Activated T-cell treated with anti-CD3 and anti-CD28 coated beads, Interleukin-2, amount 50 U/mL, for 48 hours (primary cell): ENCODE measurements around the gene CTIF.

Experiments used
- DNase-seq, 2 experiments: peaks; one replicate each; pipeline ENCODE4 v3.0.0-alpha.2; 2020

CTIF gene

DNA sequence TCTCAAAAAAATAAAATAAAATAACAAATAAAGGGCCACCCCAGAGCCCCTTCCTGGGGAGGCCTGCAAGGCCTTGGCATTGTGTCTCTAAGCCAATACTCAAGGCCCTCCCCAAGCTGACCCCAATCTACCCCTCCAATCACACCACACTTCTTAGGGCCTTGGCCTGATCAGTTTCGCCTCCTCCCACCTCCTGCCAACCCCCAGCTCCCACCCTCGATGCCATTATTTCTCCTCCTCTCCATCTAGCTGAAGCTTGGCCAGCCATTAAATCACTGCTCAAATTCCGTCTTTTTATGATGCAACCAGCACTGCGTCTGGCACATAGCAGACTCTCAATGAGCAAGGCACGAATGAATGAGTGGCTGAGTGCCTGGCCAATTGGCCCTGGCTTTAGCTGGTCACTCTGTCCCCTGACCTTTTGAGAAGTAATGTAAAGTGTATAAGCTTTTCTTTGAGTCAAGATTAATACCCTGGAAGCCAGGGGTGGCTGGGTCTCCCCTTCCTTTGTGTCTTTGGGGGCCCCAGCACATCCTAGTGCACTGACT is 356.0 kb downstream of the CTIF start:
- no peak for DNase-seq

DNA sequence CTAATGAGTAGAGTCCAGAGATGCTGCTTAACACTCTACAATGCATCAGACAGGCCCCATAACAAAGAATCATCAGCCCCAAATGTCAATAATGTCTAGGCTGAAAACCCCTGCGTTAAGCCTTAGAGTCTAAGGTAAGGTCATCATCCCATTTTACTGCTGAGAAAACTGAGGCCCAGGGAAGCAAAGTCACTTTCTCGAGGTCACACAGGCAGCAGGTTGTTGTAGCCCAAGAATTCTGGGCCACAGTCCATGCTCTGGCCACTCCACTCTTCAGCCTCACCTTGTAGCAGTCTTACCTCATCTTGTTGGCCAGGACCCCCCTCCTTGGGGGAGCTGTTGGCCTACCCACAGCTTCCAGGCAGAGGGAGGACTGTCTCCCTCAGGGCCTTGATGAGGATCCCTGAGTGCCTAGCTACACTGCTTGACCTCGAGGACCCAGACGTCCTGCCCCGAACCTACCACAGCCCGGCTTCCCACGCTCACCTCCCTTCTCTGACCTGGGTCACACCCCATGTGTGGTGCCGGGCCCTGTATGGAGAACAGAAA is 357.6 kb downstream of the CTIF start:
- no peak for DNase-seq

DNA sequence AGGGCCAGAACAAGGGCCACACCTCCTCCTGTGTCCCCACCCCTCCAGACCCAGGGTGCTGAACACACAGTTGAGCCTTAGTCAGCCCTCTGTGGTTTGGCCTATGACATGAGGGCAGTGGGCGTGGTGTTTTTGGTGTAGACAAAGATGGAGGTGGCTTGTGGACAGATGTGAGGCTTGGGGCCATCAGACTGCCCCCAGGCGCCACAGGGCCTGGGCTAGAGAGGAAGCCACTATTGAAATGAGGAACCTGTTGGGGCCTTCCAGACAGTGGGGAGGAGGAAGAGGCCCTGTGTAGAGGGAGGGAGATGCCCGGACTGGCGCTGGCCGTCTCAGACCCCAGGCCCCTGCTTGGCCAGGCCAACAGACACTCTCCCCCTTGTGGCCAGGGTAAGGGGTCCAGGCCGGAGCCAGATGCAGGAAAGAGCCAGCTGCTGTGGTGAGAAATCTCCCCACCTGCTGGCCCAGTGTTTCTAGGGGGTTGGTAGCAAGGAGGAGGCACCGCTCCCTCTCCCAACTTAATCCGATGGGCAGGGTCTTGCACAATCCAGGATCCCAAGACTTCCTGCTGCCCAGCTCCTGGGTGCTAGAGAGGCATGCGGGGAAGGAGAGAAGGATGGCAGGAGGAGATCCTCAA is 358.2 kb downstream of the CTIF start:
- DNase-seq = peak; percentile 38 to 48

DNA sequence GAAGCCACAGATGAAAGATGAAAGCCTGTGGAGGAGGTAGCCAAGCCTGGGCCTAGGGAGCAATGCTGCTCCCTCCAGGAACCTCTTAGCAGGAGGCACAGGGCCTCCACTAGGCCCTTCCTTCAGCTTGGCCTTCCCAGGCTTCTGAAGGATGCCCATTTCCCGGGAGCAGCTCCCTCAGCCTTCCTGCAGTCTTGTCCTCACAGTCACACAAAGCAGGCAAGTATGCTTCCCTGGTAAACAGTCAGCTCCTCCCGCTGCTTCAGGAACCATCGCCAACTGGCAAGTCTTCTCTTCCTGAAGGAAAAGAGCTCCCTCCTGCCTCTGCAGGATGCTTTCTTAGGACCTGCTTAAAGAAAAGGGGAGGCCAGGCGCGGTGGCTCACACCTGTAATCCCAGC is 358.7 kb downstream of the CTIF start:
- DNase-seq = no peak

DNA sequence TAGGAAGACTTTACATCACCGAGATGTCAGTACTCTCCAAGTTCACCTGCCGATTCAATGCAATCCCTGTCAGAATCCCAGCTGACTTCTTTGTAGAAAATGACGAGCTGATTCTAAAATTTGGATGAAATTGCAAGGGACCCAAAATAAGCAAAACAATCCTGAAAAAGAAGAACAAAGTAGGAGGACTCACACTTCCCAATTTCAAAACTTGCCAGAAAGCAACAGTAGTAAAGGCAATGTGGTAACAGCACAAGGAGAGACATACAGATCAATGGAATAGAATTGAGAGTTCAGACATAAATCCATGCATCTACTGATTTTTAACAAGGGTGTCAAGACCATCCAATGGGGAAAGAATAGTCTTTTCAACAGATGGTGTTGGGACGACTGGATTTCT is 359.7 kb downstream of the CTIF start:
- DNase-seq = no peak

DNA sequence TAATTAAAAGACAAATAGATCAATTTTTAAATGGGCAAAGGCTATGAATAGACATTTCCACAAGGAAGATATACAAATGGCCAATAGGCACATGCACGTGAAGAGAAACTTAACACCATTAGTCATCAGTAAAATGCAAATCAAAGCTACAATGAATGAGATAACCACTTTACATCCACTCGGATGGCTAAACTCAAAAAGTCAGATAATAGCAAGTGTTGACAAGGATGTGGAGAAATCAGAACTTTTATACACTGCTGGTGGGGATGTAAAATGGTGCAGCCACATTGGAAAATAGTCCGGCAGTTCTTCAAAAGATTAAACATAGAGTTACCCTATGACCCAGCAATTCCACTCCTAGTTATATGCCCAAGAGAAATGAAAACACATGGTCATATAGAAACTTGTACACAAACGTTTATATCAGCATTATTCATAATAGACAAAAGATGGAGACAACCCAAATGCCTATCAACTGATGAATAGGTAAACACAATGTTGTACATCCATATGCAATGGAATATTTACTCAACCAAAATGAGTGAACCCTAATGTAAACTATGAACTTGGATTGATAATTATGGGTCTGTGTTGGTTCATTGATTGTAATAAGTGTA is 360.8 kb downstream of the CTIF start:
- DNase-seq = no peak

DNA sequence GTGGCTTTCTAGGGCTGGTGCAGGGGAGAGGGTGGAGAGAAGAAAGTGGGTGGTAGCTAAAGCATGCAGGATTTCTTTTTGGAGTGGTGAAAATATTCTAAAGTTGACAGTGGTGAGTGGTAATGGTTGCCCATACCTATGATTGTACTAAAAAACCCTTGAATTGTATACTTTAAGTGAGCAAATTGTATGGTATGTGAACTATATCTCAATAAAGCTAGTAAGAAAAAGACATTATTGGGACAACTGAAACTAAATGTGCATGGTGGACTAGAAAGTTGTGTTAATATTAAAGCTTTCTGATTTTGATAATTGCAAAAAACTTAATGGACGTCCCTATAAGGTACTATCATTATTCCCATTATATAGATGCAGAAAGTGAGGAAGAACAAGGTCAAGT is 361.6 kb downstream of the CTIF start:
- no peak for DNase-seq

DNA sequence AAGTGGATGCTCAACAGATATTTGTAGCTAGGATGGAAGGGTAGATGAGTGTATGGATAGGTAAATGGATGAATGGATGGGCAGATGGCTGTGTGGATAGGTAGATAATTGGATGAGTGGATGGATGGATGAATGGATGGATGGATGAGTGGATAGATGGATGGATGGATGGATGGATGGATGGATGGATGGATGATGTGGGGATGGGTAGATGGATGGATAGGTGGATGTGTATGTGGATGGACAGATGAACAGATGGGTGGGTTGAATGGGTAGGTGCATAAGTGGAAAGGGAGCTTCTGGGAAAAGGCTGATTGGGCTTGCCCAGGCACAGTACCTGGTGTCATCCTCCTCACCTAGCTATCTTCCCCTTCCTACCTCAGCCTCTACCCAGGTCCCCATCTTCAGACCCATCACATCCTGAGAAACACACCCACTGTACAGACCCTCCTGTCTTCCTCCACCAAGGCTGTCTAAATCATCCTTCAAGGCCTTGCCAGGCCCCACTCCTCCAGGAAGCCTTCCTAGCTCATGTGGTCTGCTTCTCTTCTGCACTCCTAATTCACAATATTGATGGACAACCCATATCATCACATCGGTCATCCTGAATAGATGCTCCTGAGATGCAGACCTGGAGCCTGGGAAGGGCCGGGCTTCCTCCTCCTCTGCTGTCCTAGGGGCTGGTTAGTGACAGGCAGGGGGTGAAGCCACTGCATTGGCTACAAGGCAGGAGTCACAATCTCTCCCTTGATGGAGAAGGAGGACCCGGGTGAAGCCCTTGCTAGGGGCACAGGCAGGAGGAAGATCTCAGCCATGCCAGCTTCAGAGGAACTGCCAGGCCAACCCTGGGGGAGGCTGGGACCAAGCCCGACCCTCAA is 362.6 kb downstream of the CTIF start:
- DNase-seq = no peak

DNA sequence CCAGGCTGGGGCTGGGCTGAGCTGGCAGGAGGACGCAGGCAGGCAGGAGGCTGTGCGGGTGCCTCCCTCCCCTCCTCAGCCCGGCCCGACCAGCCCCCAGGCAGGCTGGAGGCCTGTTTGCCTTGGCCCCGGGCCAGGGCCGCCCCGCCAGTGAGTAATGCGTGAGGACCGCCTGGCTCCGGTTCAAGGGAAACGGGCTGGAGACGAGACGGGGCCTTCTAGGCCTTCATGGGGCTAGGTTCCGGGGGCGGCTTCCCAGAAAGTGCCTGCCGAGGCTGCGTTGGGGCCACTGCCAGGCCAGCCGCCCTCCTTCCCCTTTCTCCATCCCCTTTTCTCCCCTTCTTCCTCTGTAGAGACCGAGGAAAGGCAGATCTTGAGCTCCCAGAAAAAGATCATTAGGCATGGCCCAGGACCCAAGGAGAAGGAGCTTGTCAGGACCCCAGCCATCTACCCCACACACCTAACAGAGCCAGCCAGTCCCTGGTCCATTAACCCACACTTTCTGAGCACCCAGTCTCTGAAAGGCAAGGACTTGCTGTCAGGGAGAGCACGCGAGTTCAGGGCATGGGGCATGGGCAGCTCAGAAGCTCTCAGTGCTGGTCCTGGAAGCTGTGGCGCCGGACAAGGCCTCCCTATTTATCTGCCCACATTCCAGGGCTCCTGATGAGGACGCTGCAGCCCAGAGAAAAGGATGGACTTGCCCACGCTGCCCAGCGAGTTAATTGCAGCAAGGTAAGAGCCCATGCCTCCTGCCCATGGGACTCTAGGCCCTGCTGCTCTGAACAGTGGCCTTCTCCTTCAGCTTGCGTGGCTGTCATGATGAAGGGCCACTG is 363.4 kb downstream of the CTIF start:
- DNase-seq = no peak

DNA sequence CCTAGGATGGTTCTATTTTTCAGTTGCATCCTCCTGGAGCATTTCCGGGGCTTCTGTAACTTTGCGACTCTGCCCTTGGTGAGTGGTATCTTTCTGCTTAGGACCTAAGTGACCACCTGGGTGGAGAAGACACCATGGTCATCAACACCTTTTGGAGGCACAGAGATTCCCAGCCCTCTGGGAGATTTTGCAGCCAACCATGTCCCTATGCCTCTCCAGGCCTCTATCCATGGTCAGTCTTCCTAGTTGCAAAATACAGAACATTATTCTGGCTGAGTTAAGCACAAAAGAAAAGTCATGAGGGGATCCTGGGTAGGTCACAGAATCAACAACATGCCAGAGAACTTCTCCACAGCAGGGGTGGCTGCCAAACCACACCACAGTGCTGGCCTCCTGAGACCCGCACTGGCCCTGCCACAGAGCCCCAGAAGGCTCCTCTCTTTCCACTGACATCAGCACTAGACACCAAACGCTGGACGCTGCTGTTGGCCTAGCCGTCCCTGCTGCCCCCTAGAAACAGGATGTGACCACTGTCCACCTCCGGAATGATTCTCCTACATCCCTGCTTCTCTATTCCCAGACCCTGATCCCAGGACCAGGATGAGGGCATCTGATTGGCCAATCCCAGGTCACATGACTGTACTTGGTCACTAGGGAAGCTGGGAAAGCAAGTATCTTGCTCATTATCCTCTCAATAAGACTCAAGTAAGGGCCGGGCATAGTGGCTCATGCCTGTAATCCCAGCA is 364.2 kb downstream of the CTIF start:
- no peak for DNase-seq

DNA sequence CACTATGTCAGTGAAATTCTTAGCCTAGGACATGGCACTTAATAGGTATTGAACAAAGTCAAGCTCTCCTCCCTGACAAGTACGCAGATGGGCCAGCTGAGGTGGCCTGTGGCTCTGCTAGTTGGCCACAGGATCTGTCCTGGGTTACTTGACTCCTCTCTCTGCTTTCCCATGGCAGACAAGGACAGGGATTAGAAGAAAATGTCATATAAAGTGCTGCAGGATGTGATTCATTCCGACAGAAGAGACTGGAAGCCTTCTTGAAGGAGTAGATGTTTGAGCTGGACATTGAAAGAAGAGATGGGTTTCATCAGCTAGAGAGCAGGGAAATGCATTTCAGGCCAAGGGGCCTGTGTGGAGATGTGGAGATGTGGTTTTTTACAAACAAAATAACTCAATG is 365.3 kb downstream of the CTIF start:
- no peak for DNase-seq

DNA sequence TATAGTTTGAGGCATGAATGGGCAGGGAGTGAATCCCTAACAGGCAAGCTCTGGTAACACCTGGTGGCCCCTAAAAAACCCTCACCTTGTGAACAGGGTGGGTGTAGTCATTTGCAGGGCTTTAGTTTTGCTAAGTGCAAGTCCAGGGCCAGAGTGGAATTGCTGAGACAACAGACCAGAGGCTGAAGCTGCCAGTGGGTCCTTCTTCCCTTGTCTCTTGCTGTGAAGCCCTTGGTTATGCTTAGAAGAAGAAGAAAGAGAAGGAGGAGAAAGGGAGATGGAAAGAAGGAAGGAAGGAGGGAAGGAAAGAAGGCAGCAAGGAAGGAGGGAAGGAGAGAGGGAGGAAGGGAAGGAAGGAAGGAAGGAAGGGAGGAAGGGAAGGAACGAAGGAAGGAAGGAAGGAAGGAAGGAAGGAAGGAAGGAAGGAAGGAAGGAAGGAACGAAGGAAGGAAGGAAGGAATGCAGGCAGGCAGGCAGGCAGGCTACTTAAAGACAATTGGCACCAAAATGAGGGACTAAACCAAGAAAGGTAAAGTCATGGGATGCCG is 366.1 kb downstream of the CTIF start:
- no peak for DNase-seq

DNA sequence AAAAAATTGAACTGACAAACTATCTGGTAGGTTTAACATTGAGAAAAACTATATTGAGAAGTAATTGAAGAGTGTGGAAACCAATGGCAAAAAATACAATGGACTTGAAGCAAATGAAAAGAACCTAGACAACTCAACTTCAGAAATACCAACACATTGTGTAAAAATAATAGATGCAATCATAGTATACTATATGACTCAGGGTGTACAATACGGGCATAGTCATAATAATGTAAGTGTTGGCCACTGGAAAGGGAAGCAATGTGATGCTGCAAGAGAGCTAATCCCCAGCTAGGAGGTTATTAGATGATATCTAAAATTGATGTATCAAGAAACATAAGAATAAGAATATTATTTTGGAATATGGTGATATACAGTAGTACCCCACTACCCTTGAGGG is 366.7 kb downstream of the CTIF start:
- no peak for DNase-seq

DNA sequence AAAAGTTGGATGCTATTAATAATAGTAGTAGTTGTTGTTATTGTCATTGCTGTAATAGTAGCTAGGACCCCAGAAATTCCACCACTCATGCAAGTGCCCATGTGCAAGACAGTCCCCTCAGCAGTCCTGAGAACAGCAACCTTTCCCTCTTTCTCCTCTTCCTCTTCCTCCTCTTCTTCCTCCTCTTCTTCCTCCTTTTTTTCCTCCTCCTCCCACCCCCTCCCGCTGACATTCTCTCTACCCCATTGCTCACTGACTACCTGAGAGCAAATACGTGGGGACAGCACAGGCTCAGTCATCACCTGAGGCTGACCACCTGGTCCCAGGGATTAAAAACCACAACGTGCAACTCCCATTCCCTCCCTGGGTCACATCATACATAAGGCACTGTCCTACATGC is 370.1 kb downstream of the CTIF start:
- DNase-seq = no peak

DNA sequence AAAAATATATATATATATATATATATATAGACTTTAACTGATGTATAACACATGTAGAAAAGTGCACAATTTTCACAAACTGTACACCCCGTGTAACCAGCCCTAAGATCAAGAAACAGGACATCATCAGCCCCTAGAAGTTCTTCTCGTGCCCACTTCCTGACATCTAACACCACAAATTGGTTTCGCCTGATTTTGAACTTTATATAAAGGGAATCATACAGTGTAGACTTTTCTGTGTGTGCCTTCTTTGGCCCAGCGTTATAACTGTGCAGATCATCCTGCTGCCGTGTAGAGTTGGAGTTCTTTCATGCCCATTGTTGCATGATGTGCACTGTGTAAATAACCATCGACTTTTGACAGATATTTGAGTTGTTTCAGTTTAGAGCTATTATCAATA is 370.9 kb downstream of the CTIF start:
- no peak for DNase-seq

DNA sequence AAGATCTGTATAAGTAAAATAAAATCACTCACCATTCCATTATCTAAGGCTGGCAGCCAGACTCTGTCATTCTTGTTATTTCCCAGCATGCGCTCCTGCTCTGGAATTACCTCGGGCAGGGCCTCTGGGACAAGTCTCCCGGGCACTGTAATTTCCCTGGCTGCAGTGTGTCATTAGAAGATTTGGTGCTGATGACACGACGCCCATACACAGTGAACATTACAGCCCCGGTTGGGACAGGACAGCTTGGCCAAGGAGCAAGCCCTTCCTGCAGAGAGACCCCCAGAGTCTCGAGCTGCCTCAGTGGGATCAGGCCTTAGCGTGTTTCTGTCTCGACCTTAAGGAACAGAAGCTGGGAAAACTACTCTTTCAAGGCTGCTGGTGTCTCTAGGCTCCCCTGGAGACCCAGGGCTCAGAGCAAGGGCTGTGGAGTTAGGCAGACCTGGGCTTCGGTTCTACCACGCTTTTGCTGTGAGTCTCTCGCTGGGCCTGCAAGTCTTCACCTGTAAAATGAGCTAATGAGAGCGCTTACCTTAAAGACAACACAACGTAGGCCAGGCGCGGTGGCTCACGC is 372.2 kb downstream of the CTIF start:
- no peak for DNase-seq
